Adrenal gland (tissue), 5 donors: ENCODE data around the gene TJP2.

Source experiments
- POLR2A ChIP-seq, 2 donors: fragments of 450-650 bp; IDR thresholded peaks; one replicate each; pipeline ENCODE4 v1.6.1; 2017; ENCODE audit warnings: antibody characterized with exemption in 2 of 2, mild to moderate bottlenecking in 2 of 2, moderate library complexity in 1 of 2
- TF ChIP-seq, protein P1 (sequence below), 6 experiments: fragments of 450-650 bp in 4 of 6; fragments of 200-600 bp in 2 of 6; sonication (generic) in 1 of 6; IDR thresholded peaks; 1 replicate in 5 of 6; 2 replicates in 1 of 6; pipeline versions ENCODE4 v1.5.1 to v1.8.0; 2016 to 2021; ENCODE audit warnings: antibody characterized with exemption in 6 of 6, mild to moderate bottlenecking in 2 of 6, moderate library complexity in 1 of 6
- donor health status: DM: no; HTN: no; CAD: no.

DNA sequence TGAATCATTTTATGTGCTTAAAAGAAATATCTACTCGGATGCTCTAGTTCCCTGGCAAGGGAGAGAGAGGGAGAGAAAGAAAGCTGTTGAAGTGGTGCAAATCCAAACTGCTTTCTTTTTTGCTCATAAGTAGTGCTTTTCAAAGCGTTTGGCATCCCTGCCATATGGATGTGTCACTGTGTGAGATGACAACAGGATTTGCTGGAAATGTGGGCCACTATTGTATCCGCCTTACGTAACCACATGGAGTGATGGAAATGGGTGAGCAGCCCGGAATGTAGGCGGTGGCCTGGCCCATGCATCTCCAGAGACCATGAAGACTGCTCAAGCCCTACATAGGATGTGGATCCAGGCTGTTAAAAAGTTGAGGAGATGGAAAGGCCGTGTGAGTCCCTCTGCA lies 30.8 kb downstream of the TJP2 start:
- TF ChIP-seq, protein P1, sequence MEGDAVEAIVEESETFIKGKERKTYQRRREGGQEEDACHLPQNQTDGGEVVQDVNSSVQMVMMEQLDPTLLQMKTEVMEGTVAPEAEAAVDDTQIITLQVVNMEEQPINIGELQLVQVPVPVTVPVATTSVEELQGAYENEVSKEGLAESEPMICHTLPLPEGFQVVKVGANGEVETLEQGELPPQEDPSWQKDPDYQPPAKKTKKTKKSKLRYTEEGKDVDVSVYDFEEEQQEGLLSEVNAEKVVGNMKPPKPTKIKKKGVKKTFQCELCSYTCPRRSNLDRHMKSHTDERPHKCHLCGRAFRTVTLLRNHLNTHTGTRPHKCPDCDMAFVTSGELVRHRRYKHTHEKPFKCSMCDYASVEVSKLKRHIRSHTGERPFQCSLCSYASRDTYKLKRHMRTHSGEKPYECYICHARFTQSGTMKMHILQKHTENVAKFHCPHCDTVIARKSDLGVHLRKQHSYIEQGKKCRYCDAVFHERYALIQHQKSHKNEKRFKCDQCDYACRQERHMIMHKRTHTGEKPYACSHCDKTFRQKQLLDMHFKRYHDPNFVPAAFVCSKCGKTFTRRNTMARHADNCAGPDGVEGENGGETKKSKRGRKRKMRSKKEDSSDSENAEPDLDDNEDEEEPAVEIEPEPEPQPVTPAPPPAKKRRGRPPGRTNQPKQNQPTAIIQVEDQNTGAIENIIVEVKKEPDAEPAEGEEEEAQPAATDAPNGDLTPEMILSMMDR (IDR thresholded peaks at IDR 0.05) = no peak
- TF ChIP-seq POLR2A (IDR thresholded peaks at IDR 0.05) = peak in 1 of 2 donors; percentile 32
